Coronary artery (tissue), 2 donors: Measurements from ENCODE around the gene ARRDC2.
"Not testable (repeated sequence)": the region's sequence is repeated elsewhere in the genome, so short reads cannot be mapped to it uniquely, and the experiment has no call there.

Experiments
- DNase-seq: peaks from one replicate; pipeline ENCODE4 v3.0.0-alpha.2; 2017; ENCODE audit warnings: low spot score
- H3K27ac ChIP-seq, 2 donors: fragments of 200-600 bp; sonication (generic); one replicate each; pipeline ENCODE4 v1.5.1; 2016 to 2019
- H3K4me3 ChIP-seq: fragments of 200-600 bp; sonication (generic); 2 replicates; pipeline ENCODE4 v1.5.1; 2016; ENCODE audit warnings: mild to moderate bottlenecking, moderate library complexity
- CTCF ChIP-seq: fragments of 200-600 bp; sonication (generic); IDR thresholded peaks from one replicate; pipeline ENCODE4 v1.5.1; 2019; ENCODE audit warnings: antibody characterized with exemption

ARRDC2 gene

DNA sequence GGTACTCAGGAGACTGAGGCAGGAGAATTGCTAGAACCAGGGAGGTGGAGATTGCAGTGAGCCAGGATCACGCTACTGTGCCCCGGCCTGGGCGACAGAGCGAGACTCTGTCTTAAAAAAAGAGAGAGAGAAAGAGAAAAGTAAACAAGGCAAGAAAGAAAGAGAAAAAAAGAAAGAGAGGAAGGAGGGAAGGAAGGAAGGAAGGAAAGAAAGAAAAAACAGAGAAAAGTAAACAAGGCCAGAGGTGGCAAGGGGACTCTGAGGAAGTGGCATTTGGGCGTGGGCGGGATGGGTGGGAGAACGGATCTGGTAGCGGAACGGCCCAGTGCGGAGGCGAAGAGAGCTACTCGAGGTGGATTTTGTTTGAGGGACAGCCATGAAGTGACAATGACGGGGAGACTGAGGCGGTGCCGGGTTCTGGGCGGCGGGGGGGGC lies 7.5 kb upstream of the ARRDC2 start:
- H3K4me3 ChIP-seq: peak overlapping the region; percentile 95
- peak overlapping the region; percentile 96 for H3K27ac ChIP-seq
- no peak for TF ChIP-seq CTCF
- DNase-seq: no peak

DNA sequence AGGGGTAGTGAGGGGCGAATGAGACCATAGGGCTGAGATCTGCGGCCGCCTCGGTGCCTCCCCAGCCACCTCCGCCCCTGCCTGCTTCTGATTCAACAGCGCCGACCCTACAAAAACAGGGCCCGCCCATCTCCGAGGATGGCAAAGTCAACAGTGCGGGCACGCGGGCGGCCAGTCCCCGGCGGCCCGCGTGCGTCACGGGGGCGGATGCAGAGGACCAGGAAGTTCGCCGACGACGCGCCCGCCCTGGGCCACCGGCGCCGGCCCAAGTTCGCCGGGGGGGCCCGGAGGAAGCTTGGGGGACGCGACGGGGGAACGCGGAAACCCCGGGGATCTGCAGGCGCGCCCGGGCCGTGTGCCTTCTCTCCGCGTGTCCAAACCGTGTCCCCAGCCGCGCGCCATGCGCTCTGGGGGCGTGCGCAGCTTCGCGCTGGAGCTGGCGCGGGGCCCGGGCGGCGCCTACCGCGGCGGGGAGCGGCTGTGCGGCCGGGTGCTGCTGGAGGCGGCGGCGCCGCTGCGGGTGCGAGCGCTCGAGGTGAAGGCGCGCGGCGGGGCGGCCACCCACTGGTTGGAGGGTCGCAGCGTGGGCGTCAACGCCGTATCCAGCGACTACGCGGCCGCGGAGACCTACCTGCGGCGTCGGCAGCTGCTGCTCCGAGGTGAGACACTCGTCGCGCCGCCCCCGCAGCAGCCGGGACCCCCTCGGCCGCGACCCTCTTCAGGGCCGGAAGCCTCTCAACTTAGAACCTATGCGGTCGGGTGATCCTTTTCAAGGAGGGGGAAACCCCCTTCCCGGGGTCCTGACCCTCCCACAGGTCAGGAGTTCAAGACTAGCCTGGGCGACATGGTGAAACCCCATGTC lies 6.8 kb upstream of the ARRDC2 start:
- peak overlapping the region; percentile 95 for H3K4me3 ChIP-seq
- peak overlapping the region; percentile 96 for H3K27ac ChIP-seq
- TF ChIP-seq CTCF: no peak
- peak; percentile 99 for DNase-seq

DNA sequence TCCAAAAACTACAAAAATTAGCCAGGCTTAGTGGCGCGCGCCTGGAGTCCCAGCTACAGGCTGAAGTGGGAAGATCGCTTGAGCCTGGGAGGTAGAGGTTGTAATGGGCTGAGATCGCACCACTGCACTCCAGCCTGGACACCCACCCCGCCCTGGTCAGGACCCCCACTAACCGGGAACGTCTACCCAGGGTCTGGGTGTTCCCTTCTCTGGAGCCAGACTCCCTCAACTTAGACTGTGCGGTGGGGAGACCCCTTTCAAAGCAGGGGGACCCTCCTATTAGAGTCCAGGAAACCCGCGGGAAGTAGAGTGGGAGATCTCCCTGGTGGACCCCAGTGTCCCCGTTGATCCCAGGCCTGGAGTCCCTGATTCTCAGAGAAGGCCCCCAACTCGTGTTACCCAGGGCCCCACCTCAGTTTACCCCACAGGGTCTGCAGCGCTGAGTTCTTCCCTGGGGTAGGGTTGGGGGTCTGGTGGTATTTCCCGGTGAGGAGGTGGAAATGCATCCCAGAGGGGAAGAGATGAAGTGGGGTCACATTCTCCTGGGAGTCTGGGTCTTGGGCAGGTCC lies 6.1 kb upstream of the ARRDC2 start:
- Histone ChIP-seq H3K27ac (peak overlapping the region; percentile 96), H3K4me3 (peak overlapping the region; percentile 95)
- TF ChIP-seq CTCF: no peak
- no peak for DNase-seq

GRCh38 chr19:18002347-18002850 lies 5.6 kb upstream of the ARRDC2 start:
- no peak for DNase-seq
- H3K4me3 ChIP-seq: peak overlapping the region; percentile 95
- peak overlapping the region; percentile 96 for H3K27ac ChIP-seq
- TF ChIP-seq CTCF: no peak

GRCh38 chr19:18005750-18006149 lies 2.2 kb upstream of the ARRDC2 start:
- DNase-seq, H3K27ac ChIP-seq, H3K4me3 ChIP-seq: not testable (repeated sequence)

GRCh38 chr19:18007044-18007916 lies 690 bp upstream of the ARRDC2 start:
- peak; percentile 91 for TF ChIP-seq CTCF

DNA sequence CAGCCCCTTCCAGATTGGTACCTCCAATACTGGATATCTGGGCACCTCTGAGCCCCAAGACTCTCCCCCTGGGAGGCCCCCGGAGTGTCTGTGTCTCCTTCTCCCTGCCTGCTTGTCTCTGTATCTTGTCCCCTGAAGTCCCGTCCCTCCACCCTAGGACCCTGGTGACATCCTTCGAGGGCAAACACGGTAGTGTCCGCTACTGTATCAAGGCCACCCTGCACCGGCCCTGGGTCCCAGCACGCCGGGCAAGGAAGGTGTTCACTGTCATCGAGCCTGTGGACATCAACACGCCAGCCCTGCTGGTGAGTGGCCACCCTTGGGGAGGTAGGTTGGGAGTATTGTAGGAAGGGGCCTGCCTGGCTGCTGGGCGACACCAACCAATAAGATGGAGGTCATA lies 844 bp downstream of the ARRDC2 start:
- Histone ChIP-seq H3K4me3 (peak overlapping the region; percentile 83), H3K27ac (peak overlapping the region; percentile 87 to 94)
- TF ChIP-seq CTCF: no peak
- no peak for DNase-seq

More at GRCh38 chr19:18007044-18007916, 690 bp upstream of the ARRDC2 start:
- H3K4me3 ChIP-seq: peak overlapping the region; percentile 83
- H3K27ac ChIP-seq: peak overlapping the region; percentile 87 to 94
- peak; percentile 90 for DNase-seq
